Mucosa of rectum (tissue), 2 donors: ENCODE results near the gene CD22.
"Not testable (repeated sequence)": the region's sequence is repeated elsewhere in the genome, so short reads cannot be mapped to it uniquely, and the experiment has no call there.

Source experiments
- H3K27ac ChIP-seq, 2 donors: one replicate each; pipeline ENCODE4 v1.7.0; 2013; ENCODE audit warnings: inconsistent platforms in 2 of 2, low read depth in 2 of 2, low read length in 2 of 2
- H3K27me3 ChIP-seq, 2 donors: one replicate each; pipeline ENCODE4 v1.7.0; 2013; ENCODE audit warnings: low read length in 2 of 2; ENCODE audit not compliant: control insufficient read depth in 2 of 2, insufficient read depth in 2 of 2
- H3K36me3 ChIP-seq, 2 donors: one replicate each; pipeline ENCODE4 v1.7.0; 2013; ENCODE audit warnings: low read length in 2 of 2; ENCODE audit not compliant: control insufficient read depth in 2 of 2, insufficient read depth in 2 of 2
- H3K4me1 ChIP-seq, 2 donors: one replicate each; pipeline ENCODE4 v1.7.0; 2013; ENCODE audit warnings: low read length in 2 of 2, mild to moderate bottlenecking in 1 of 2; ENCODE audit not compliant: control insufficient read depth in 2 of 2, insufficient read depth in 2 of 2
- H3K4me3 ChIP-seq, 2 donors: one replicate each; pipeline ENCODE4 v1.7.0; 2013; ENCODE audit warnings: low read length in 2 of 2
- H3K9ac ChIP-seq, 2 donors: one replicate each; pipeline ENCODE4 v1.7.0; 2013; ENCODE audit warnings: low read length in 2 of 2, low read depth in 1 of 2, mild to moderate bottlenecking in 1 of 2
- H3K9me3 ChIP-seq, 2 donors: one replicate each; pipeline ENCODE4 v1.7.0; 2013; ENCODE audit warnings: low read length in 2 of 2; ENCODE audit not compliant: control insufficient read depth in 2 of 2
- donor health status: healthy.
- donor health status: Normal muscosa, but diverticular disease.

The CD22 gene

GRCh38 chr19:35357867-35358573 is 29.0 kb downstream of the CD22 start, which contains the start of gene FFAR3:
FFAR3 (plus strand) TSS chr19:35358460; CDS start chr19:35358891, 431 bp downstream.
- no peaks in the 10 kb centered on the region for H3K4me1 ChIP-seq

GRCh38 chr19:35358834-35359233 is 29.8 kb downstream of the CD22 start:
- not testable (repeated sequence) for H3K4me3 ChIP-seq, H3K4me1 ChIP-seq, H3K36me3 ChIP-seq, H3K9me3 ChIP-seq, H3K27ac ChIP-seq, H3K9ac ChIP-seq, H3K27me3 ChIP-seq

More at GRCh38 chr19:35357867-35358573, 29.0 kb downstream of the CD22 start, which contains the start of gene FFAR3:
- H3K4me3 ChIP-seq = no peak within 1 kb of the TSS
- no peak within 1 kb of the TSS for H3K9ac ChIP-seq
- H3K36me3 ChIP-seq = no peaks in the 10 kb centered on the region
- H3K27ac ChIP-seq = no peak within 1 kb of the TSS
- H3K9me3 ChIP-seq = no peaks in the 10 kb centered on the region
- no peaks in the 10 kb centered on the region for H3K27me3 ChIP-seq

- H3K4me1 ChIP-seq, H3K27ac ChIP-seq, H3K27me3 ChIP-seq, H3K4me3 ChIP-seq, H3K9ac ChIP-seq, H3K9me3 ChIP-seq, H3K36me3 ChIP-seq: not testable (repeated sequence)
Measured at GRCh38 chr19:35359395-35359794, 30.4 kb downstream of the CD22 start.

GRCh38 chr19:35360081-35360480 is 31.1 kb downstream of the CD22 start:
- not testable (repeated sequence) for H3K4me3 ChIP-seq, H3K4me1 ChIP-seq, H3K9ac ChIP-seq, H3K9me3 ChIP-seq, H3K27me3 ChIP-seq, H3K27ac ChIP-seq, H3K36me3 ChIP-seq

- no peaks in the 10 kb centered on the region for H3K27me3 ChIP-seq
- no peaks in the 10 kb centered on the region for H3K36me3 ChIP-seq
- H3K9me3 ChIP-seq = no peaks in the 10 kb centered on the region
- no peak overlapping the region for H3K27ac ChIP-seq
- no peaks in the 10 kb centered on the region for H3K4me1 ChIP-seq
- H3K9ac ChIP-seq = no peak overlapping the region
- H3K4me3 ChIP-seq = no peak overlapping the region
Measured at GRCh38 chr19:35360880-35361420, 32.0 kb downstream of the CD22 start.

- Histone ChIP-seq H3K9me3 (no peaks in the 10 kb centered on the region), H3K9ac (no peak overlapping the region), H3K27ac (no peak overlapping the region), H3K36me3 (no peaks in the 10 kb centered on the region), H3K4me1 (no peaks in the 10 kb centered on the region), H3K4me3 (no peak overlapping the region), H3K27me3 (no peaks in the 10 kb centered on the region)
Measured at GRCh38 chr19:35362261-35363000, 33.4 kb downstream of the CD22 start.

- no peak overlapping the region for H3K4me3 ChIP-seq
- no peaks in the 10 kb centered on the region for H3K4me1 ChIP-seq
- H3K36me3 ChIP-seq = no peaks in the 10 kb centered on the region
- H3K27me3 ChIP-seq = no peaks in the 10 kb centered on the region
- no peaks in the 10 kb centered on the region for H3K9me3 ChIP-seq
- no peak overlapping the region for H3K27ac ChIP-seq
- no peak overlapping the region for H3K9ac ChIP-seq
Measured at GRCh38 chr19:35363001-35363590, 34.1 kb downstream of the CD22 start.

GRCh38 chr19:35363711-35364425 is 34.9 kb downstream of the CD22 start:
- no peaks in the 10 kb centered on the region for H3K36me3 ChIP-seq
- no peak overlapping the region for H3K27ac ChIP-seq
- no peak overlapping the region for H3K4me3 ChIP-seq
- no peaks in the 10 kb centered on the region for H3K4me1 ChIP-seq
- no peaks in the 10 kb centered on the region for H3K9me3 ChIP-seq
- H3K9ac ChIP-seq = no peak overlapping the region
- H3K27me3 ChIP-seq = no peaks in the 10 kb centered on the region

GRCh38 chr19:35365303-35365702 is 36.3 kb downstream of the CD22 start:
- no peak overlapping the region for H3K9ac ChIP-seq
- no peaks in the 10 kb centered on the region for H3K36me3 ChIP-seq
- H3K27ac ChIP-seq = no peak overlapping the region
- no peak overlapping the region for H3K4me3 ChIP-seq
- H3K4me1 ChIP-seq = no peaks in the 10 kb centered on the region
- no peaks in the 10 kb centered on the region for H3K9me3 ChIP-seq
- H3K27me3 ChIP-seq = no peaks in the 10 kb centered on the region
